ENCODE measurements around the gene CNR2.
"Not testable (repeated sequence)": the region's sequence is repeated elsewhere in the genome, so short reads cannot be mapped to it uniquely, and the experiment has no call there.

Gene CNR2
- 39.4 to 49.4 reads per million in 2 donors for total RNA-seq

GRCh38 chr1:23913212-23913880 is at the start of gene CNR2:
CNR2 (minus strand) TSS chr1:23913362; CDS start chr1:23875617, 37,745 bp downstream.
- no peak for DNase-seq

DNA sequence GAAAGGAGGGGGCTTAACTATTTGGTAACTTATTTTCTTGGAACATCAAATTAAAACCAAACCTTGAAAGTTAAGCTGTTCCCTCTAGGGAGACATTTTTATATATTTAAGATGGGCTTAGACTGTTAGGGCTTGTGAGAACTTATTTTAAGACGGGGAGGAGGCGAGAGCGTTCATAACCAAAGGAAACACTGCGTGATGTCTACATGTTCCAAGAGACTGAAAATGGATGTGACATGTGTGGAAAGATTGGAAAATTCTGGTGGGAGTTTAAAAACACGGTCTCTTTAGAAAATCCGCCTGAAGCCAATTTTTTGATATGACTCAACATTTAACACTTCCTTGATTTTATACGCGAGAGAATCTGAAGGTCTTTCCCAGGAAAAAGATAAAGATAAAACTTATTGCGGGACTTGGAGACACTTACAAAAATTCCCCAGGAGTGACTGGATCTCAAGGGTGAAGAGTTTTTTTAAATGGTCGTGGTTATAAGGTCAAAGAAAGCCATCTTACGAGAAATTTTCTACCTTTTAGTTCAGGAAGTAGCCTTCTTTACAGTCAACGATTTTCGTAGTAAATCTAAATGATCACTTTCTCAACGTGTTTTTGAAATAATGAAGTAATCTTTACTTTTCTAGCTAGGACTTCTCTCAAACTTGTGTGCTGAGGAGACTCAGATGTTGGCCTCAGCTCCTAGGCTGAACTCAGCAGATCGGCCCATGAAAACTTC is 47.3 kb upstream of the CNR2 start:
- DNase-seq: no peak

DNA sequence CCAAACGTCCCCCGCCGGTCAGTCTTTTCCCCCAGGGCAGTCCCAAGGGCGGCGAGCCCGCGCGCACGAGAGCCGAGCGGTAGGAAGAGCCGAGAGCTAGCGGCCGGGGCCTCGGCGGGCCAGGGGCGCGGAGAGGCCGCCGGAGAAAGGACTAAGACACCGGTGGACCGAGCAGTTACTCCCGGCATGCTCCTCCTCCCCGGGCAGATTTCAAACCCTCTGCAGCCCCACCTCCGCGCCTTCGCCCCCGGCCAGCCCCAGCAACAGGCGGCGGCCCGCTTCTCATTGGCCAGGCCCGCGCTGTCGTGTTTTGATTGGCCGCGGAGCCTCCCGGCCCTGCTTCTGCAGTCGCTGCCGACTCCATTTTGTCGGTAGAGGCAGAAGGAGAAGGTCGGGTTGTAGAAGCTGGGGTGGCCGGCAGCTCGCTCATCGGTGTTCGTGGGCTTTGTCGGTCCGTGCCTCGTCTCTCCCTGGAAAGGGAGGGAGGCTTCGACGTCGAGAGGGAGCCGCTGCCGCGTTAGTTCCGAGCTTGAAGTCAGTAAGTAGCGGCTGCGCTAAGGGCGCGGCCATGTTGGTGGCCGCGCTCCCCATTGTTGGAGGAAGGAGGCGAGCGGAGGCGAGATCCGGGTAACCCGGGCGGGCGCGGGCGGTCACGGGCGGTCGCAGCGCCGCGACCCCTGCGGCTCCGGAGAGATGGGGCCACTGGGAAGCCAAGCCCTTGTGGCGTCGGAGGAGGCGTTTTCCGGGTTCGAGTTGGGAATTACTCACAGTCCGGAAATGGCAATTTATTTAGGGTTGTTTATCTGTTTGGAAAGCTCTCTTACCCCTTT is 46.5 kb upstream of the CNR2 start, which contains the start of gene PNRC2:
TSS of gene PNRC2 (plus strand) at position 368 of the 830 bp plus-strand sequence. CDS start 1,630 bp downstream, outside the sequence.
- DNase-seq: peak; percentile 95

DNA sequence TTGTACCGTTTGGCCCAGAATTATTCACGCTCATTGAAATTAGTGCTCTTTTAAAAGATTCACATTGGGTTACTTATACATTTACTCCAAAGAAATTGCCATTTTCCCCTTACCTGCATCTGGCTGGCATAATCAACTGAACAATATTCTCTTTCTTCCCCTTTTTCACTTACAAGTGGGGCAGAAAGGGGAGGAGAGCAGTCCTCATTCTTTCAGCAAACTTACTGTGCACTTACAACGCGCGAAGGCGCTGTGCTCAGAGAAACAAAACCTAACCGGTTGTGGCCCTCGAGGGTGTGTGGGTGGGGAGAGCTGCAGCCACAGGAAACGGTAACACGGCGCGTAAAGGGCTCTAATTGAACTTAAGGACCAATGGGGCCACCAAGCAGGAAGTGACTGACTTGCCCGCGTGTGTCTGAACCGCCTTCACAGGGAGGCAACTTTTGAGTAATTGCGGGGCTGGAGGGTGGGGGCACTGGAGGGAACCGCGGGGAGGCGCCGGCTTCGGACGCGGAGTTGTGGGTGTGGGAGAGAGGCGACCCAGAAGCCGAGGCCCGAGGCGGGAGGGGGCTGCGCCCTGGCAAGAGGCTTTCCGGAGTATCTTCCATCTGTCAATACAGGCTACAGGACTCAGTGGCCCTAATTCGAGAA is 45.8 kb upstream of the CNR2 start:
- peak; percentile 59 for DNase-seq

GRCh38 chr1:23958040-23958809 is 45.1 kb upstream of the CNR2 start:
- not testable (repeated sequence) for DNase-seq

DNA sequence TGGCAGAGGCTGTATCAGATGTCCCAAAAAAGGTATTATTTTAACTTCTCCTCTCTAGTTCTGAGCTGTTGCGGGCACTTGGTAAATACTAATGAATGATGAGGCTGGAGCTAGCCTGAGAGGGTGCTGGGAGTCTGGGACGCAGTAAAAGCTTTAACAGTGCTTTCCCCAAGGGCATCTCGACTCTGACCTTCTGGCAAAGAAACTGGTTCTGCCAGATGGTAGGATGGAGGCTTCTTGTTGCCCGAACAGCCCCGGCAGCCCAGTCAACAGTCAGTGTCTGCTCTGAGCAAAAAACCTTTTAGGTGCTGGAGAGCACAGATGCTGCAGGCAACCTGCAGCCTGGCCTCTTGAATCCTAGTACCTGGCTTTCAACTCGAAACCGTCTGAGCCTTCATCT is 43.9 kb upstream of the CNR2 start:
- no peak for DNase-seq

DNA sequence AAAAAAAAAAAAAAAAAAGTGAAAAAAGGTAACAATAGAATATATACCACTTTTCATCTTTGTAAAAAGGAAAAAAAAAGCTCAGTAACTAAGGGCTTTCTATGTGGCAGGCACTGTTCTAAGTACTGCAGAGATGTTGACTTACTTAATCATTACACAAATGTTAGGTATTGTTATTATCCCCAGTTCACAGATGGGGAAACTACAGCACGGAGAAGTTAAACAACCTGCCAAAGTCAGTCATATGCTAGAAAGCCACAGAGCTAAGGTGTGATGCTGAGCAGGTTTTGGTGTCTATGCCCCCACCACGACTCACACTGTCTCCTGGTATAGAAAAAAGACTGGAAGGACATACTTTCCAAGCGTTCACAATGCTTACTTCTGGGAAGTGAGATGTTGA is 39.9 kb upstream of the CNR2 start:
- DNase-seq: no peak

GRCh38 chr1:23947366-23947765 is 34.2 kb upstream of the CNR2 start:
- no peak for DNase-seq

GRCh38 chr1:23936481-23937176 is 23.5 kb upstream of the CNR2 start:
- DNase-seq: no peak

GRCh38 chr1:23931491-23931880 is 18.3 kb upstream of the CNR2 start:
- no peak for DNase-seq

- DNase-seq: no peak
Measured at GRCh38 chr1:23930861-23931490, 17.8 kb upstream of the CNR2 start.

GRCh38 chr1:23930270-23930669 is 17.1 kb upstream of the CNR2 start:
- DNase-seq: no peak

- DNase-seq: no peak
Measured at GRCh38 chr1:23928789-23929188, 15.6 kb upstream of the CNR2 start.

- no peak for DNase-seq
Measured at GRCh38 chr1:23927097-23927496, 13.9 kb upstream of the CNR2 start.

- no peak for DNase-seq
Measured at GRCh38 chr1:23925279-23925678, 12.1 kb upstream of the CNR2 start.

- DNase-seq: no peak
Measured at GRCh38 chr1:23924601-23925000, 11.4 kb upstream of the CNR2 start.

- no peak for DNase-seq
Measured at GRCh38 chr1:23923592-23924499, 10.7 kb upstream of the CNR2 start.

- DNase-seq: no peak
Measured at GRCh38 chr1:23922321-23922943, 9.3 kb upstream of the CNR2 start.

All from activated gamma-delta T cell (primary cell).